ENCODE measurements around the gene TBC1D22A. TPM values are rescaled to one million over a fixed set of nuclear protein-coding genes. Genes with fewer than 3 reads are reported as not detected.
A peak's percentile ranks its signal among the peaks of the same experiment; 100 is the strongest.

The TBC1D22A gene
- total and polyA plus RNA-seq, 2 donors (not counting 3 experiments of a cell fraction or from before 2014, with no cell fraction given) = 26.1 to 32.4 TPM

- intact Hi-C loops (cut with micrococcal nuclease) (no loop called here), dilution Hi-C loops (cut with MboI; ENCODE audit: extremely low pct_ligation_motif_present, low sequenced_read_pairs) (no loop called here)
- Histone ChIP-seq H3K9me3 (replicated peaks; ENCODE audit: control insufficient read depth, insufficient read depth, low read length) (no peaks in the 10 kb centered on the region), H4K20me1 (replicated peaks; ENCODE audit: control insufficient read depth, extremely low read depth, insufficient read depth, low read length) (no peaks in the 10 kb centered on the region), H3K79me2 (ENCODE audit: control insufficient read depth, insufficient read depth, low read length) (no peaks in the 10 kb centered on the region), H3K4me3 (replicated peaks in 1 of 3; ENCODE audit: insufficient read depth in 1 of 3, low read depth in 1 of 3, low read length in 3 of 3) (no peak overlapping the region), H3K27ac (ENCODE audit: insufficient read depth, low read depth, low read length) (peak overlapping the region; percentile 76), H3K36me3 (ENCODE audit: control insufficient read depth in 2 of 2, extremely low read depth in 1 of 2, insufficient read depth in 2 of 2, low read length in 2 of 2) (no peaks in the 10 kb centered on the region), H2AFZ (ENCODE audit: low read depth, low read length) (no peak overlapping the region), H3K4me1 (ENCODE audit: control insufficient read depth, extremely low read depth, insufficient read depth, low read length) (peaks cover 16% of the 10 kb centered on the region), H3K4me2 (ENCODE audit: insufficient read depth, low read length) (no peak overlapping the region), H3K9me1 (replicated peaks; ENCODE audit: control insufficient read depth, extremely low read depth, insufficient read depth, low read length) (no peaks in the 10 kb centered on the region), H3K27me3 (ENCODE audit: control insufficient read depth in 2 of 2, insufficient read depth in 2 of 2, low read length in 2 of 2) (no peaks in the 10 kb centered on the region), H3K9ac (replicated peaks; ENCODE audit: extremely low read depth, insufficient read depth, low read length) (no peak overlapping the region)
- CTCF ChIA-PET = interaction anchor here (0.8 to 1.1 kb wide), 2 partner anchors 44 to 61 kb away, joined by 3 to 5 read pairs; no protein-coding TSS in a partner anchor
- POLR2A ChIA-PET = no interaction called here
- FAIRE-seq = no peak
- DNase-seq (ENCODE audit: low read depth, low spot score) = no peak
- TF ChIP-seq JUN (IDR thresholded peaks at IDR 0.05; ENCODE audit: borderline replicate concordance, insufficient read depth, insufficient read length, low read depth) (no peak), CTCF (IDR thresholded peaks at IDR 0.05; ENCODE audit: extremely low read depth in 1 of 2, insufficient read depth in 1 of 2, low read depth in 1 of 2, low read length in 2 of 2) (no peak), GATA2 (IDR thresholded peaks at IDR 0.05; ENCODE audit: insufficient read depth, insufficient read length, low read depth, low read length) (no peak), POLR2A (IDR thresholded peaks at IDR 0.05; ENCODE audit: low read depth, low read length) (no peak)
- no TSS peak for BruUV-seq (replicated peaks)
Observed at GRCh38 chr22:46935506-46936377, 173.3 kb downstream of the TBC1D22A start.
